GM19468 (cell line): Measurements from ENCODE around the gene ZBTB38.

Source experiments
- ATAC-seq: cut with Tn5 transposase; IDR thresholded peaks from one replicate; pipeline ENCODE4 v1.9.1; 2021; ENCODE audit warnings: mild to moderate bottlenecking, moderate library complexity, moderate number of reproducible peaks; ENCODE audit not compliant: unreplicated experiment; ENCODE audit errors: extremely low read depth

Gene ZBTB38, protein sequence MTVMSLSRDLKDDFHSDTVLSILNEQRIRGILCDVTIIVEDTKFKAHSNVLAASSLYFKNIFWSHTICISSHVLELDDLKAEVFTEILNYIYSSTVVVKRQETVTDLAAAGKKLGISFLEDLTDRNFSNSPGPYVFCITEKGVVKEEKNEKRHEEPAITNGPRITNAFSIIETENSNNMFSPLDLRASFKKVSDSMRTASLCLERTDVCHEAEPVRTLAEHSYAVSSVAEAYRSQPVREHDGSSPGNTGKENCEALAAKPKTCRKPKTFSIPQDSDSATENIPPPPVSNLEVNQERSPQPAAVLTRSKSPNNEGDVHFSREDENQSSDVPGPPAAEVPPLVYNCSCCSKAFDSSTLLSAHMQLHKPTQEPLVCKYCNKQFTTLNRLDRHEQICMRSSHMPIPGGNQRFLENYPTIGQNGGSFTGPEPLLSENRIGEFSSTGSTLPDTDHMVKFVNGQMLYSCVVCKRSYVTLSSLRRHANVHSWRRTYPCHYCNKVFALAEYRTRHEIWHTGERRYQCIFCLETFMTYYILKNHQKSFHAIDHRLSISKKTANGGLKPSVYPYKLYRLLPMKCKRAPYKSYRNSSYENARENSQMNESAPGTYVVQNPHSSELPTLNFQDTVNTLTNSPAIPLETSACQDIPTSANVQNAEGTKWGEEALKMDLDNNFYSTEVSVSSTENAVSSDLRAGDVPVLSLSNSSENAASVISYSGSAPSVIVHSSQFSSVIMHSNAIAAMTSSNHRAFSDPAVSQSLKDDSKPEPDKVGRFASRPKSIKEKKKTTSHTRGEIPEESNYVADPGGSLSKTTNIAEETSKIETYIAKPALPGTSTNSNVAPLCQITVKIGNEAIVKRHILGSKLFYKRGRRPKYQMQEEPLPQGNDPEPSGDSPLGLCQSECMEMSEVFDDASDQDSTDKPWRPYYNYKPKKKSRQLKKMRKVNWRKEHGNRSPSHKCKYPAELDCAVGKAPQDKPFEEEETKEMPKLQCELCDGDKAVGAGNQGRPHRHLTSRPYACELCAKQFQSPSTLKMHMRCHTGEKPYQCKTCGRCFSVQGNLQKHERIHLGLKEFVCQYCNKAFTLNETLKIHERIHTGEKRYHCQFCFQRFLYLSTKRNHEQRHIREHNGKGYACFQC (N-terminal part only)

GRCh38 chr3:141368062-141368924 lies at the start of gene ZBTB38:
ZBTB38 (plus strand) TSS chr3:141368504; CDS start chr3:141442389, 73,885 bp downstream.
- ATAC-seq: no peak

DNA sequence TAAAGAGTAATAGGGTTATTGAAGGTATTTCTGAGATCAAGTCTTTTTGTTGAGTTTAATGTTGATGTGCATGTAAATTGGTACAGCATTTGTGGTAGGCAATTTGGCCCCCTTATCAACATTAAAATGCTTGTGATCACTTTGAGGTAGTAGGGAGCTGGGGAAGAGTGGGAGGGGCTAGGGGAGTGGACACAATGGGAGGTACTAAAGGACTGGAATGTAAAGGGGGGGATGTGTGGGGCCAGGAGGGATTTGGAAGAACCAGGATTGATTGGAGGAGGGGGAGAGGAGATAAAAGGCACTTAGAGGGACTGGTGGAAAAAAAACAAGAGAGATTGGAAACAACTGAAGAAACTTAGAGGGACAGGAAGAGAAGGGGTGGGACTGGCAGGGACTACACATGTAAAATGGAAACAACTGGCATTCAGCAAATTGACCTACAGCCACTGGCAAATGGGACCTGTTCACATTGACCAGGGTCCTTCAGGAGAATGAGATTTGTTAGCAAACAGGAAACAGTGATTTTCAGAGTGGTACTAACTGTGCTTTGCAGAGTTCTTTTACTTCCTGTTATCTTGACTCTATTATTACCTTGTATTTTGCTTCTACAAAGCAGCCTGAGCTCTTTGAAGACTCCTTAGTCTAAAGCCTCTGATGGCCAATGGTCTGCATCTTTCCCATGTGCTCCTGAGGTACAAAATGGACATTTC lies 47.8 kb upstream of the ZBTB38 start:
- ATAC-seq: no peak

GRCh38 chr3:141321109-141321497 lies 47.2 kb upstream of the ZBTB38 start:
- no peak for ATAC-seq

- ATAC-seq: no peak
These were observed 44.2 kb upstream of the ZBTB38 start for GRCh38 chr3:141323936-141324704.

GRCh38 chr3:141326123-141326522 lies 42.2 kb upstream of the ZBTB38 start:
- no peak for ATAC-seq

GRCh38 chr3:141326626-141327025 lies 41.7 kb upstream of the ZBTB38 start:
- no peak for ATAC-seq

DNA sequence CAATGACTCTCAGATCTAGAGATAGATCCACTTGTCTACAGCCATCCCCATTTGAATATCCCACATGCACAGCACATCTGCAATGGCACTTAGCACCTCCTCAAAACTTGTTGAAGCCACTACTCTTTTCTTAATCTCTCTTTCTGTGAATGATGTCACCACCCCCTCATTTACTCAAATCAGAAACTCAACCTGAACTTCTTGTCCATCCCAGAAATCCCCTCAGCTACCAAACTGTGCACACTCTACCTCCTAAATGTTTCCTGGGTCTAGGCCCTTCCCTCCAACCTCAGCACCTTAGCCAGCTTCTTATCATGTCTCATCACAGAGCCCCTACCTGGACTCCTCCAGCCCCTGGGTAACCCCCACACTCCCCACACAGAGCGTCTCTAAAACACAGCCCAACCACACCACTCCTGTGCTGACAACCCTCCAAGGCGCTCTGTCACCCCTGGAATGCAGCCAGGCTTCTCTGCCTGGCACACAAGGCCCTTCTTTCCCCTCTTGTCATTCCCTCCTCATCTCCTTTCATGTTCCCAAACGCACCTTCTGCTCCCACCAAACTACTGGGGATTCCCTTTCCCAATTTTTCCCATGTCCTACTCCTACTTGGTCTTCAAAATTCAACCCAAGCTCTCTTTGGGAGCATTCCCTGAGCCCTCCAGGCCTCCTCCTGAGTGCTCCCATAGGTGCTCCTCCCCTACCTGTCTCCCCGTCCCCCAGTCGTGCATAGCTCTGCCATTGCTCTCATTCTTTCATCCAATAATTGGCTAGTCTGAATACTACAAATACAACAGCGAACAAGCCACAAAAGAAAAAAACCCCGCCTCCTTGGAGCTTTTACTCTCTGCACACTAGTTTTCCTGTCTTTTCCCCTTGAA lies 39.8 kb upstream of the ZBTB38 start:
- ATAC-seq: peak; percentile 26

- no peak for ATAC-seq
These were observed 38.1 kb upstream of the ZBTB38 start for GRCh38 chr3:141330235-141330634.

- ATAC-seq: no peak
These were observed 37.5 kb upstream of the ZBTB38 start for GRCh38 chr3:141330718-141331376.

- ATAC-seq: no peak
These were observed 36.7 kb upstream of the ZBTB38 start for GRCh38 chr3:141331377-141332318.

- no peak for ATAC-seq
These were observed 35.9 kb upstream of the ZBTB38 start for GRCh38 chr3:141332416-141332815.

- ATAC-seq: no peak
These were observed 34.3 kb upstream of the ZBTB38 start for GRCh38 chr3:141333836-141334626.

DNA sequence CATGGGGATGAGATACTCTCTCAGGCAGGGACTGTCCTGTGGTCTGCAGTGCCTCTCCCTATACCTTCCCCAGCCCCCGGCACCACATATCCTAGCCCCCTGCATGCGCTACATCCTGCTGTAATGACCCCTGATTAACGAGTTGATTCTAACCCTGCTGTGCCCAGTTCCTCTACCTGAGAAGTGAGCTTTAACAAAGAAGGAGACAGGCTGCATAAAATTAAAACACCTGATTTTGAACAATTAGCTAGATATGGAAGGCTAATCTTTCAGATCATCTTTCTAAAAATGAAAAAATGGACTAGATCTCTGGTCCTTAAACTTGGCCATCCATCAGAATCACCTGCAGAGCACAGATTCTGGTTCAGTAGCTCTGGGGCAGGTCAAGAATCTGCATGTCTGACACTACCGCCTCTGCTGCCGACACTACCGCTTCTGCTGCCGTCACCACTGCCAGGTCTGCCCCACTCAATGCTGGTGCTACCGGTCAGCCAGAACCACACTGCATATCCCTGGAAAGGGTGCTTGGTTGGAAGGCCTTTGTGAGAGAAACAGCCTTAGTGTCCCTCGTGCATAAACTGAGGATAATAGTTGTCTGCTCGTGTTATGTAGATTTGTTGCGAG lies 33.6 kb upstream of the ZBTB38 start:
- ATAC-seq: no peak

GRCh38 chr3:141335531-141336061 lies 32.7 kb upstream of the ZBTB38 start:
- no peak for ATAC-seq
